HG02610 (cell line): ENCODE measurements around the gene MNX1.

ENCODE experiments used
- ATAC-seq: cut with Tn5 transposase; IDR thresholded peaks from one replicate; pipeline ENCODE4 v1.9.1; 2021; ENCODE audit warnings: mild to moderate bottlenecking, moderate library complexity; ENCODE audit not compliant: unreplicated experiment

The MNX1 gene

GRCh38 chr7:157010588-157011332 lies at the start of gene MNX1:
MNX1 (minus strand) TSS chr7:157010663; CDS start chr7:157010350, 313 bp downstream.
- ATAC-seq, result peak; percentile 78

GRCh38 chr7:157059534-157059933 lies 49.1 kb upstream of the MNX1 start:
- ATAC-seq, result no peak

GRCh38 chr7:157058701-157059100 lies 48.2 kb upstream of the MNX1 start:
- ATAC-seq, result no peak

GRCh38 chr7:157058068-157058467 lies 47.6 kb upstream of the MNX1 start:
- no peak for ATAC-seq

- no peak for ATAC-seq
Measured at GRCh38 chr7:157056957-157057902, 46.8 kb upstream of the MNX1 start.

GRCh38 chr7:157056246-157056645 lies 45.8 kb upstream of the MNX1 start:
- ATAC-seq, result no peak

GRCh38 chr7:157054927-157055326 lies 44.5 kb upstream of the MNX1 start:
- no peak for ATAC-seq

- ATAC-seq, result no peak
Measured at GRCh38 chr7:157053118-157053517, 42.7 kb upstream of the MNX1 start.

GRCh38 chr7:157047148-157047547 lies 36.7 kb upstream of the MNX1 start:
- ATAC-seq, result no peak

- no peak for ATAC-seq
Measured at GRCh38 chr7:157046681-157047080, 36.2 kb upstream of the MNX1 start.

GRCh38 chr7:157044943-157045660 lies 34.6 kb upstream of the MNX1 start:
- no peak for ATAC-seq

GRCh38 chr7:157044147-157044687 lies 33.8 kb upstream of the MNX1 start:
- ATAC-seq, result no peak

- no peak for ATAC-seq
Measured at GRCh38 chr7:157043745-157044144, 33.3 kb upstream of the MNX1 start.

GRCh38 chr7:157041514-157042277 lies 31.2 kb upstream of the MNX1 start:
- no peak for ATAC-seq

- no peak for ATAC-seq
Measured at GRCh38 chr7:157041004-157041403, 30.5 kb upstream of the MNX1 start.

- ATAC-seq, result no peak
Measured at GRCh38 chr7:157037635-157038034, 27.2 kb upstream of the MNX1 start.

- ATAC-seq, result no peak
Measured at GRCh38 chr7:157037028-157037427, 26.6 kb upstream of the MNX1 start.

- no peak for ATAC-seq
Measured at GRCh38 chr7:157035979-157036378, 25.5 kb upstream of the MNX1 start.

- no peak for ATAC-seq
Measured at GRCh38 chr7:157035302-157035701, 24.8 kb upstream of the MNX1 start.
